NCI-H510A (cell line): ENCODE data around the gene WWP2.

Experiments used
- DNase-seq: peaks from one replicate; lab custom pipeline; 2025; lab: John Stamatoyannopoulos, UW

Gene WWP2

GRCh38 chr16:69859105-69859989 is 97.2 kb downstream of the WWP2 start:
- no peak for DNase-seq

- DNase-seq, result no peak
Measured at GRCh38 chr16:69860233-69861231, 98.4 kb downstream of the WWP2 start.

- no peak for DNase-seq
Measured at GRCh38 chr16:69861292-69862030, 99.3 kb downstream of the WWP2 start.

GRCh38 chr16:69863401-69864281 is 101.5 kb downstream of the WWP2 start:
- no peak for DNase-seq

GRCh38 chr16:69865701-69866100 is 103.6 kb downstream of the WWP2 start:
- DNase-seq, result no peak

GRCh38 chr16:69867784-69868560 is 105.8 kb downstream of the WWP2 start:
- no peak for DNase-seq

GRCh38 chr16:69870761-69871160 is 108.6 kb downstream of the WWP2 start:
- no peak for DNase-seq

GRCh38 chr16:69871708-69872107 is 109.6 kb downstream of the WWP2 start:
- no peak for DNase-seq

GRCh38 chr16:69872888-69873287 is 110.8 kb downstream of the WWP2 start:
- no peak for DNase-seq

- DNase-seq, result no peak
Measured at GRCh38 chr16:69873783-69874182, 111.7 kb downstream of the WWP2 start.

- no peak for DNase-seq
Measured at GRCh38 chr16:69874271-69874670, 112.1 kb downstream of the WWP2 start.

- no peak for DNase-seq
Measured at GRCh38 chr16:69880640-69881133, 118.6 kb downstream of the WWP2 start.

GRCh38 chr16:69881141-69881540 is 119.0 kb downstream of the WWP2 start:
- no peak for DNase-seq

- no peak for DNase-seq
Measured at GRCh38 chr16:69883744-69884143, 121.6 kb downstream of the WWP2 start.

GRCh38 chr16:69885722-69886121 is 123.6 kb downstream of the WWP2 start:
- DNase-seq, result no peak

GRCh38 chr16:69886726-69887125 is 124.6 kb downstream of the WWP2 start:
- no peak for DNase-seq

- DNase-seq, result no peak
Measured at GRCh38 chr16:69888005-69888590, 126.0 kb downstream of the WWP2 start.

GRCh38 chr16:69889295-69889964 is 127.3 kb downstream of the WWP2 start:
- DNase-seq, result no peak
